Kidney glomerular epithelial cell (primary cell): ENCODE data around the gene ATCAY.
"Not testable (repeated sequence)": the region's sequence is repeated elsewhere in the genome, so short reads cannot be mapped to it uniquely, and the experiment has no call there.

Source experiments
- DNase-seq: peaks from one replicate; lab custom pipeline; 2025; lab: John Stamatoyannopoulos, UW

Gene ATCAY

DNA sequence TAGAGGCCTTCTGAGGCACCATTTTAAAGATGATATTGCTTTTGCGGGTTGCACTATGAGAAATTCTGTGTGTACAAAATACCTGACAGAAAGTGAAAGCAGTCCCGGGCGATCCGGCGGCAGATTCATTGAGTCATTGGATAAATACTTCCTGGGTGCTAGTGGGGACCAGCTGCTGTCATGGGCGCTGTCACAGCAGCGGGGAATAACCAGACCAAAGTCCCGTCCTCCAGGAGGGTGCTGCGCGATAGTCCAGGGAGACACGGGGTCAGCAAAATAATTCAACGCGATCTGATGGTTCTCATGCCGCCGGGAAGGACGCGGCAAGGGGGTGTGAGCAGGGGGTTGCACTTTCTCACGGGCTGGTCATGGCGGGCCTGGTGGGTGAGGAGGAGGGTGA, 25.2 kb upstream of the ATCAY start:
- DNase-seq, result no peak

DNA sequence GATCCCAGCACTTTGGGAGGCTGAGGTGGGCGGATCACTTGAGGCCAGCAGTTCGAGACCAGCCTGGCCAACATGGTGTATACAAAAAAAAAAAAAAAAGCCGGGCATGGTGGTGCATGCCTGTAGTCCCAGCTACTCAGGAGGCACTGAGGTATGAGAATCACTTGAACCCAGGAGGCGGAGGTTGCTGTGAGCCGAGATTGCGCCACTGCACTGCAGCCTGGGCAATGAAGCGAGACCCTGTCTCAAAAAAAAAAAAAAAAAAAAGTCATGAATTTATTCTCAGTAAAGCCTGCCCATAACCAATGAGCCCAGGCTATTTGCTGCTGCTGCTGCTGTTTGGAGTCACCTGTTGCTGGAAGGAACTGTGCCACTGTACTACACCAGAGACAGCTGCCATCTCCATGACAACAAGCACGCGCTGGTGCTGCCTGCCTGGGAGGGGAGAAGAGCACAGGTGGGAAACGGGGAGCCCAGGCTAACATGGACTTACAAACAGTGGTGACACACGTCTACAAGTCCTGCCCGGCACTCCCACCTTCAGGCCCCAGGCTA, 23.0 kb upstream of the ATCAY start:
- no peak for DNase-seq

DNA sequence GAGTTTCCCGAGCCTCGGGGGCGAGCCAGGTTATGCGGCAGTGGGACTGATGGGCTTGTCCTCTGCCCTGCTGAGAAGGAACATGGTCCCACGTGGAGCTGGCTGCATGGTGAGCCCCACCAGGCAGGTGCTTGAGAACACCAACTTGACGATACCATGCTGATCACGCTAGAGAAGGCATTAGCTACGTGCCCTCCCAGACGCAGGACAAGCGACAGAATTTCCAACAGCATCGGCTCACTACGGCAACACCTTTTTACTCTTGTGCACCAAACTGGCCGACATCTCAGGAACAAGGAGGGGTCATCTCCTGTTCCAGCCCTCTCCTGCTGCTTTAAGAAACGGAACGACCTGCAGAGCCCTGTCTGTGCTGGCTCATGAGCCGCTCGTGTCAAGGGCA, 20.0 kb upstream of the ATCAY start:
- DNase-seq, result no peak

DNA sequence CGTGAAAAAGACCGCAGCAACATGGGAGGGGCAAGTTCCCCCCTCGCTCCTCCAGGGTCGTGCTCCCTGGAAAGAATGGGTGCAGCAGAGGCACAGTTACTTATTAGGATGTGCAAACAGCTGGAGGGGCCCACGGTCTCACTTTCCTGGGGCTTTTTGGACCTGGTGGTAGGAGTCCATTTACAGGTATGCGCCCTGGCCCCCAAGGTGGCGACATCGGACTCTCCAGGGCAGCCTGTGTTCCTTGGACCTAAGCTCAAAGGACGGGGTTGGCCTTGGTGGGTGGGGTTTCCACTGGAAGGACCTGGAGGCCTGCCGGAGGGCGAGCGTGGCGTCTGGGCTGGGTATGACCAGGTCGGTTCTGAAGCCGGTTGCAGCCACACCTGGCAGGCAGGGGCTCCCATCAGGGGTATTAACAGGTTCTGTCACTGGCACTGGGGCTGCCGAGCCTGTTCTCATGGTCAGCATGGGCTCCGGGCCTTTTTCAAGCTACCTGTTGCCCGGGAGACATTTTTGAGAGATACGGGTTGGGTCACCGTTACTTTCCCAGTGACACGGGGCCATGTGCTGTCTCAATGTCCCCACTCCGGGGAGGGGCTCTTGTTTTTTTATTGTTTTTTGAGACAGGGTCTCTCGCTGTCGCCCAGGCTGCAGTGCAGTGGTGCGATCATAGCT, 17.5 kb upstream of the ATCAY start:
- DNase-seq, result no peak

GRCh38 chr19:3863648-3864047, 16.8 kb upstream of the ATCAY start:
- DNase-seq, result no peak

DNA sequence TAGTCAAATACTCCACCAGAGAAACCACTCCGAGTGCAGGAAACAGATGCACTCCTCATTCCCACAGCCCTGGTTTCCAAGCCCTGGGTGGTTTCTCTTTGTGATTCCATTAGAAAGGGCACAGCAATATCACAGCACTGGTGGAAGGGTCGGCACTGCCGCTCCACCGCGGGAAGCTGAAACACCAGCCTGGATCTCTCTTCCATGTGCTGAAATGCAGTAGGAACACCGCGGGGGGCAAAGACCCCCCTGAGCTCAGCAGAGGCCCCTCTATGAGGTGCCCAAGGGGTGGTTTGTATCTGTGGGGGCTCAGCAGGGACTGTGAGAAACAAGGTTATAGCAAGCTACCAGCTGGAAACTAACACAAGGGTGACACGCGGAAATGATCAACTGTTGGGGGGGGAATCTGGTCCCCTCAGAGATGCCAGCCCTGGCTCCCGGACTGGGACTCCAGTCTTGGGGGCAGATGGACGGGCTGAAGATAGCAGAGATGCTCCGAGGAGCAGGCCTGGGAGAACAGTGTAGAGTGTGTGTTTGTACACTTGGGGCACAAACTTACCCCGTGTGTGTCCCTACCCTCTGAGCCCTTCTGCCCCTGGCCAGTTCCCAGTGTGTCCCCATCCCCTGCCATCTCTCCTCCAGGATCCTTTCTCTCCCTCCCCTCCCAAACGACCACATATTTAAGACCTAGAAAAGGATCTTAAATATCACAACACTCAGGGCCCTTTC, 13.4 kb upstream of the ATCAY start:
- DNase-seq, result no peak

GRCh38 chr19:3867971-3868769, 12.3 kb upstream of the ATCAY start:
- no peak for DNase-seq

DNA sequence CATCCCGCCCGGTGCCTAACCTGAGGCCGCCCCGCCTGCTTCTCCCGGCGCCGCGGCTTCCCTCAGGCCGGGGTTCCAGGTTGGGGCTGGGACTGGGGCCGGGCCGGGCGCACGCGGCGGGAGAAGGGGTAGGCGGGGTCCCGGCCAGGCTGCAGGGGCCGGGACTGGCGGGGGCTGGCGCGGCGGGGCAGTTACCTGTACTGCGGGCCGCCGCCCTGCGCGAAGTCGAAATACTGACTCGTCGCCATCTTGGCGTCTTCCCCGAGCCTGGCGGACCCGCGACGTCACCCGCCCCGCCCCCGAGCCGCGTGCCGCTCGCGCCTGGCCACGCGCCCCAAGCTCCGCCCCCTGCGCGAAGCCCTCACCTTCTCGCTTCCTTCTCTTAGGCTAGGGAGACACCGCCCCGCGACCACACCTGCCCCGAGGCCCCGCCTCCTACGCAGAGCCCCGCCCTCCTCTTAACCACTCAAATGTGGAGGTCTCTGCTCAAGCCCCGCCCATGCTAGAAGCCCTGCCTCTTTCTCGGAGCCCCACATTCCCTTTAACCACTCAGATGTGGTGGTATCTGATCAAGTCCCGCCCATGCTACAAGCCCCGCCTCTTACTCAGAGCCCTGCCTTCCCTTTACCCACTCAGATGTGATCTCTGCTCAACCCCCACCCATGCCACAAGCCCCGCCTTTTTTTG, 11.6 kb upstream of the ATCAY start, which contains the start of gene ZFR2:
TSS of gene ZFR2 (minus strand) at position 269 of the 687 bp plus-strand sequence. CDS start at position 248, 21 bp downstream.
- no peak for DNase-seq

DNA sequence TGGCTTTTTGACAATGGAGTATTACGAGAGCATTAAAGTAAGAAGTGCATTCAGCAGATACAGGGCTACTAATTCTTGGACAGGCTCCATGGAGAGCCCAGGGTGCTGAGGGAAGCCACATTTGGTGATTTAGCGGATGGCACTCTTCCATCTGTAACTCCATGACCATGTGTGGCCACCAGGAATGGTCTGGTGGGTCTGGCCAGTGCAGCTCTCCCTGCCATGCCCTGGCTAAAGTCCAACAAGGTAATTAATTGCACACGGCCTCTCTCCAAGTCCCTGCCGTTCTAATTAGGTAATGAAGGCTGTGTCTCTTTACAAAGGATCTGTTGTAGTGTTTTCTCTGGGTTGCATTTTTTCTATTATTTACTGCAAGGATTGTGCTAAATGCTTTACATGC, 7.3 kb upstream of the ATCAY start:
- DNase-seq, result no peak

DNA sequence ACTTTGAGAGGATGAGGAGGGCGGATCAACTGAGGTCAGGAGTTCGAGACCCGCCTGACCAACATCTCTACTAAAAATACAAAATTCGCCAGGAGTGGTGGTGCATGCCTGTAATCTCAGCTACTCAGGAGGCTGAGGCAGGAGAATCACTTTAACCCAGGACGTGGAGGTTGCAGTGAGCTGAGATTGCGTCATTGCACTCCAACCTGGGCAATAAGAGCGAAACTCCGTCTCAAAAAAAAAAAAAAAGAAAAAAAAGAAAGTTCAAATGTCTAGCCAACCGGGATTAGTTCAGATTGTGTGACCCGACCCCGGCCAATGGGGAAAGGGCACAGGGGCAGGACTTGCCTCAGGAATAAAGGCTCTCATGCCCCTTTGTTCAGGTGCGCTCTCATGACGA, 5.8 kb upstream of the ATCAY start:
- DNase-seq, result not testable (repeated sequence)

DNA sequence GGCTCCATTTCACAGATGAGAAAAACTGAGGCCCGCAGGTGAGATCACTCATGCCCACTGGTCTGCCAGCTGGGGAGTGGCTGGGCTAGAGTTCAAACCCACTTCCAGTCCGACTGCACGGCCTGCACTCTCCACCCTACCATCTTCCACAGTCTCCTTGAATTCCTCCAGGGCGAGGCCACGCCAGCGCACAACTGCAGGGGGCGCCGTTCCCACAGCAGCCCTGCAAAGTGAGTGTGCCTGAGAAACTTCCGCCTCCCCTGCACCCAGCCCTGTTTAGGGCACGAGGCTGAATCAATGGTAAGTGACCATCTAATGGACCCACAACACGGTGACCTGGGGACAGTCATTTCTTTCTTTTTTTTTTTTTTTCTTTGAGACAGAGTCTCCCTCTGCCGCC, 829 bp upstream of the ATCAY start:
- no peak for DNase-seq

- DNase-seq, result no peak
Observed at GRCh38 chr19:3881272-3882040, 971 bp downstream of the ATCAY start.

- DNase-seq, result no peak
Observed at GRCh38 chr19:3882041-3882384, 1.5 kb downstream of the ATCAY start.

GRCh38 chr19:3890591-3890990, 10.1 kb downstream of the ATCAY start:
- no peak for DNase-seq

DNA sequence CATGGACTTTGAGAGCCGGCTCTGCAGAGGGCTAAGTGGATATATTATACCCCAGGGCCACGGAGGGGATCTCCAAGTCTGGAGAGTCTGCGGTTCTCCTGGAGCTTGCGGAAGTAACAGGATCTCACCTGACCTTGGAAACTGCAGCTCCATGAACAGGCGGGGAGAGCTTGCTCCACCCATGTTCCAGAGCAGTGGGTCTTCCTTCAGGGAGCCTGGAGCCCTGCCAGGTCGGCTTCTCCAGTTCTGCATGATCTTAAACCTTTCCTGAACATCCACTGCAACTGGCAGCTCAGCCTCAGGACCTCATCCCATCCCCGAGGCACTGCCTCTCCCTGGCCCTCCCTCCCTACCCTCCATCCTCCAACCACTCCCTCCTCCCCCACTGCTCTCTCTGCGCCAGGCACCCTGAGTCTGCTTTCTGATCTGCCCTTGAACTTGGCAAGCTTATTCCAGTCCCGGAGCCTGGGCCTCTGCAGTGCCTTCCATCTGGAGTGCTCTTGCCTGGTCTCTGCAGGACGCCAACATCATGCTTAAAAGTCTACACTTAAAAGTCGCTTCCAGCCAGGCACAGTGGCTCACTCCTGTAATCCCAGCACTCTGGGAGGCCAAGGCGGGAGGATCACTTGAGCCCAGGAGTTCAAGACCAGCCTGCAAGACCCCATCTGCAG, 13.2 kb downstream of the ATCAY start:
- no peak for DNase-seq

DNA sequence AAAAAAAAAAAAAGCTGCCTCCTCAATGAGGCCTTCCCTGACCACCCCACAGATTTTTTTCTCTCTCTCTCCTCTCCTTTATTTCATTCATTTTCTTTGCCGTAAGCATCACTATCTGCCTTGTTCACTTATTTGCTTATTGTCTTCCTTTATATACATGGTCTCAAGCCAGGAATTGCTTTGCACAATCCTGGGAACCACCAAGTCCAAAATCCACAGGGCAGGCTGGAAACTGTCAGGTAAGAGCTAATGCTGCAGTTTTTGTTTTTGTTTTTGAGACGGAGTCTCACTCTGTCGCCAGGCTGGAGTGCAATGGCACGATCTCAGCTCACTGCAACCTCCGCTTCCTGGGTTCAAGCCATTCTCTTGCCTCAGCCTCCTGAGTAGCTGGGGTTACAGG, 14.5 kb downstream of the ATCAY start:
- DNase-seq, result not testable (repeated sequence)

DNA sequence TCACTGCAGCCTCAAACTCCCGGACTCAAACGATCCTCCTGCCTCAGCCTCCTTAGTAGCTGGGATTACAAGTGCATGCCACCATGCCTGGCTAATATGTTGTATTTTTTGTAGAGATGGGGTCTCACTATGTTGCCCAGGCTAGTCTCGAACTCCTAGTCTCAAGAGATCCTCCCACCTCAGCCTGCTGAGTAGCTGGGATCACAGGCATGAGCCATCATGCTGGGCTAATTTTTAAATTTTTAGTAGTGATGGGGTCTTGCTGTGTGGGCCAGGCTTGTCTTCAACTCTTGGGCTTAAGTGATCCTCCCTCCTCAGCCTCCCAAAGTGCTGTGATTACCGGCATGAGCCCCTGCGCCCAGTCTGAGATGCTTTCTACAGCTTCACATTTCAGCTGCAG, 15.3 kb downstream of the ATCAY start:
- no peak for DNase-seq

GRCh38 chr19:3897936-3898335, 17.5 kb downstream of the ATCAY start:
- no peak for DNase-seq

DNA sequence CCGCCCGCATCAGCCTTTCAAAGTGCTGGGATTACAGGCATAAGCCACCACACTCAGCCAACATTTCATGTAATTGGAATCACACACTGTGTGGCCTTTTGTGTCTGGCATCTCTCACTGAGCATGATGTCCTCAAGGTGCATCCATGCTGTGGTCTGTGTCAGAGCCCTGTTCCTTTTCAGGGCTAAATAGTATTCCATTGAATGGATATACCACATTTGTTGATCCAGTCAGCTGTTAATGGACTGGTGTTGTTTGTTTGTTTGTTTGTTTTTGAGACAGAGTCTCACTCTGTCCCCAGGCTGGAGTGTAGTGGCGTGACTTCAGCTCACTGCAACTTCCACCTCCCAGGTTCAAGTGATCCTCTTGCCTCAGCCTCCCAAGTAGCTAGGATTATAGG, 17.9 kb downstream of the ATCAY start:
- DNase-seq, result no peak

DNA sequence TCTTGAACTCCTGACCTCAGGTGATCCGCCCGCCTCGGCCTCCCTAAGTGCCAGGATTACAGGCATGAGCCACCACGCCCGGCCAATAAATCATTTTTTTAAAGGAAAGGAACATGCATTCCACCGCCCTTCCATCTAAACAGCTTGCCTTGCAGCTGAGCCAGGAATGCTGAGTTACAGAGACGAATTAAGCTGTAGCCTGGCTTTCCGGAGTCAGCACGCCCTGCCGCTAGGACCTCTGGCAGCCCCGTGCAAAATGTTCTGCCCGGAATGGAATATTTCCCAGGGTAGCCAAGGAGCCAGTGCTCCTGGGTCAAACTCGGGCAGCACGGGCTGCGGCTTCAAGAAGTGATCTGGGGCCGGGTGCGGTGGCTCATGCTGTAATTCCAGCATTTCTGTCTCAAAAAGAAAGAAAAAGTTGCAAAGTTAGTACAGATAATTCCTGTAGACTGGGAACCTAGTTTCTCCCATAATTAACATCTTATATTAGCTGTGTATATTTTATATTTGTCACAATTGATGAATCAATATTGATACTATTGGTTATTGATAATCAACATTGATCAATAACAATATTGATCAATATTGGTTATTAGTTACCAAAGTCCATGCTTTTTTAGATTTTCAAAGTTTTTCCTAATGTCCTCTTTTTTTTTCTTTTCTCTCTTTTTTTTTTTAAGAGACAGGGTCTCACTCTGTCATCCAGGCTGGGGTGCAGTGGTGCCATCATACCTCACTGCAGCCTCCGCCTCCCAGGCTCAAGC, 19.2 kb downstream of the ATCAY start:
- DNase-seq, result no peak
